SKM-1 treated with dmso at 0.1 percent for 144 hours (cell line): Measurements from ENCODE around the gene CCDC60.

Source experiments
- DNase-seq: peaks from one replicate; lab custom pipeline; 2025; ENCODE audit not compliant: unreplicated experiment; lab: John Stamatoyannopoulos, UW

Gene CCDC60, protein sequence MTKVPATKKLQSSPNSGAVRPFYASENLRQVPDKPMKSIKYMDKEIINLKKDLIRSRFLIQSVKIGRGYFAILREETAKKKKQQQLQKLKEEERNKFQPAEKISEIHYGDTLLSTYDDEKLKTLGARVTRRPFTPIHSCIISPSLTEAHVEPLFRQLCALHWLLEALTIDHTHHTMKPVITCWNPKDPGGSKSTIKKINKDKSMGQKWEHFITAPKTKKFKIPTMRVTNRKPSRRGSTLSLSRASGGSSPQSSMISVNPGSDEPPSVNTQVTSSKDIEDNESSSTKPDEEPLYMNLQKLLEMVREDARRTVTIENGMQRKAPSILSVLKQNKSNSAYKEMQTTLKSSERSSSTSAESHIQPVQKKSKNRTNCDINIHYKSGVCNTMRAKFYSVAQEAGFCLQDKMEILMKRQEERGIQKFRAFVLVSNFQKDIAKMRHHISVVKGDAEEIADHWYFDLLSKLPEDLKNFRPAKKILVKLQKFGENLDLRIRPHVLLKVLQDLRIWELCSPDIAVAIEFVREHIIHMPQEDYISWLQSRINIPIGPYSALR

DNA sequence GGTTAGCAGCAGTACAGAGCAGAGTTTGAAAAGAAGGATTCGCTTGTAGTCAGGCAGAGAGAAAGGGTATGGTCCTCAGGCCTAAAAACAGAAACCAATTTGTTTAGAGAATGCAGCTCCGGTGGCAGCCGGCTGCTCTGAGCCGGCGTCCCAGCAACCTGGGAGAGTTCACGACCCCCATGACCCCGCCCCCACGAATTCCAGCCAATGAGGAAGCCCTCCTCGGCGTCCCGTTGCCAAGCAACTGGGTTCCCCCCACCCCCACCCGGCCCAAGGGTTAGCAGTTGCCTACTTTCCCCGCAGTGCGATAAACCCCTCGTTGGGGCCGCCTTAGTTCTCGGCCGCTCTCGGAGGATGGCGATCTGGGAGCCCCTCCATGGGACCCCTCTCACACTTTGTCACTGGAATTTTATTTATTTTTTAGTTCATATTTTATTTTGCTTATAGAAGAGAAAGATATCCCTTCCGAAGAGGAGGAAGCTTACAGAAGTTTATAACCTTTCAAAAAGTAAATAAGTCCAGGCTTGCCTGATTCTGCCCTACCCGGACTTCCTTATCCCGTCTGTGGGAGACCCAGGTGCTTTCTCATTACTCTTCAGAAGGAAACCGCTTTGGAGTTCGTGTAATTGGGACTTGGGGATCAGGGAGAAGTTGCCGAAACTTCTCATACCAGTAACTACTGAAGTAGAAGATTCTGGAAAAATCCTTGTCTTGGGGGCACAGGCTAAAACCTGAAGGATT, at the start of gene CCDC60:
CCDC60 (plus strand) TSS at position 300 of the 741 bp plus-strand sequence. CDS start 448 bp downstream, outside the sequence.
- no peak for DNase-seq

DNA sequence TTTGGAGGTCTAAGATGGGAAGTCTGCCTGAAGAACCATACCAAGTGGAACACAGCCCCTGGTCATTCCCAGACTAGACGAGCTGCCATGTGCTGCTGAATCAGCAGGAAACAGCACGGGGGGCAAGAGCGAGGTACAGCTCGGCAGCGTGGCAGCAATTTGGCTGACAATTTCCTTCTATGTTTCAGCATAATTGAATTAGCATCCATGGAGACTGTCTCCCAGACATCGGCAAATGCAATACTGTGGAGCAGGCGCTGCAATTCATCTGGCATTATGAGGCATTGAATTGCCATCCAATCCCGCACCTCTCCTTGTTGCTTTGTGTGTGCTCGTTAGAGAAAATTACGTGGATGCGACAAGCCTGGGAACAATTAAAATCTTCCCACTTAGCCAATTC, 46.0 kb upstream of the CCDC60 start:
- no peak for DNase-seq

DNA sequence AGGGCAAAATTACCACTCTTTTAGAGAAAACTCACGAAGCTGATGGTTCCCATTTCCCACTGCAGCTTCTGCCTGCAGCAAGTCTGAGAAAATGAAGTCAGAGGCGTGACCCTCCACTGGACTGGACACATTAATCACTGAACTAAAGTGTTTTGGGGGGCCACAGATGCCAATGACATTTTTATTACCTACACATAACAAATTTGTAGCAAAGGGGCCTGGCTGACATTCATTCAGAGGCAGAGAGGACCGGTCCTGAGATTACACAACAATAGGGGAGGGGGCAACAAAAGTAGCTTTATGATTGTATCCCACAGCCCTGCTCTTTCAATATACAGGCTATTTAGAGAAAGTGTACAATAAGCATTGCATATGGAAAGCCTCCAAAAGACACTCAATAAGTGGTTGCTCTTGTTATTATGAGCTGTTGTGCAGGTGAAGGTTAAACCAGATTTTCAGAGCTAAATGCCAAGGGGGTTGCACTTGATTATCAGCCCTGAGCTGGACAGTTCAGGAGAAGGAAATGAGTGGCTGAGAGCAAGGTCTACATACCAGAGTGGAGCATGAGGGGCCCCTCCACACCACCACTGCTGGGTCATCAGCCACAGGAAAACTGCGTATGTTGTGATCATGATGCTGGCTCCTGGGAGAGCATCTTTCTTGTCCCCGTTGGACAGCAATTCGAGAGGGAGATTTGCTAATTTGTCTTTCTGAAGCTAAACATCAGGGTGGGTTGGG, 41.5 kb upstream of the CCDC60 start:
- DNase-seq = no peak

DNA sequence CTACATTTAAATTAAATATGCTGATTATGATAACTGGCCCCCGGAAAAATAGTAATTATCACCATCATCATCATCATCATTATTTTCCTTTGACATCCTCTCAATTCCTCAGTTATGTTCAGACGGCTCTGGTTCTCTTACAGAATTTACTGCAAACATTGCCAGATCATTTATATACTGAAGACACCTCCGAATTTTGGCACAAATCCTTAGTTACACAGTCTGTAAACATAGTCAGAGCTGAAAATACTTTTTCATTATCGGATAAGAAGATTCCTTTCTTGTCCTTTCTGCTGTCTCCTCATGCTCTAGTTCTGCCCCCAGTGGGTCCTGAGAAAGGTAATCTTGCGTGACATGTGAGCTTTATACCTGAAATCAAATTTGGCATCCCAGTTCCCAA, 40.3 kb upstream of the CCDC60 start:
- DNase-seq = no peak

DNA sequence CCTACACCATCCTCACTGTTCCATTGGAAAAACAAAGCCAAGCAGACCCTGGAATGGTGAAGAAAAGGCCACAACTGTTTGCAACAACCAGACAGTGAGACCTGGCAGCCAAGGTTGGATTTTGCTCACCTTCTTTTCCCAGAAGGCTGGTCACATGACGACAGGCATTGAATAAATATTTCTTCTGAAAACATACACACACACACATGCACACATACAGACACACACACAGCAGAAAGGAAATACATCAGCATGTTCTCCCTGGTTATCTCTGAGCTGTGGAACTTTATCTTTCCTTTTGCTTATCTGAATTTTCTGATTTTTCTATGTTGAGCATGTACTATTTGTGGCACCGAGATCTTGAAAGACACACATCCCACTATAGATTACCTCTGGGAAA, 38.0 kb upstream of the CCDC60 start:
- DNase-seq = no peak

DNA sequence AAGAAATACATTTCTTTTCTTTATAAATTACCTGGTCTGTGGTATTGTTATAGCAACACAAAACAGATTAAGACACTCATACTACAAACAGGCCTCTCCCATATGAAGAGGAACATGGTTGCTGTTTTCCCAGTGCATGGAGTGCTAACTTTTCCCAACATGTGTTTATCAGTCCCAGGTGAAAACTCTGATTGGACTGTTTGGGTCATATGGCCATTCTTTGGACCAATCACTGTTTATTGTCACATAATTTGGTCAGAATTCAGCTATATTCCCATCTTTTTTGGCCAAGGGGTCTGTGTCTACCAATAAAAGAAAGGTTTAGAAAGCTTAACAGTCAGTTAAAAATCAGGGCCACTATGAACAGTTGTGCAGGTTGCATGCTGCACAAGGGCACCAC, 35.4 kb upstream of the CCDC60 start:
- no peak for DNase-seq

DNA sequence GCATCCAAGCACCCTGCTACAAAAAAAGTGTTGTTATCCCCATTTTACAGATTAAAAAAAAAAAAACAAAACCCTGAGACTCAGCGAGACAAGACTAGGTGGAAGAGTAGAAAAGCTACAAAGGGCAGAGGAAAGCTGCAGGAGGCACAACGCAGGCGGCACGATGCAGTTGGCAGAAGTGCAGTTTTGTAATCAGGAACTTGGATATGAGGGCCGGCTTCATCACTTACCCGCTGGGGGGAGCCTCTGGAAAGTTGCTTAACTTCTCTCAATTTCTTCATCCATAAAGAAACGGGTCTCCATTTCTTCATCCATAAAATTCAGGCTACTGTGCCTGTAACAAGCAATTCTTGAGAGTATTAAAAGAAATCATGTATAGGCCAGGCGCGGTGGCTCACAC, 33.1 kb upstream of the CCDC60 start:
- DNase-seq = no peak

DNA sequence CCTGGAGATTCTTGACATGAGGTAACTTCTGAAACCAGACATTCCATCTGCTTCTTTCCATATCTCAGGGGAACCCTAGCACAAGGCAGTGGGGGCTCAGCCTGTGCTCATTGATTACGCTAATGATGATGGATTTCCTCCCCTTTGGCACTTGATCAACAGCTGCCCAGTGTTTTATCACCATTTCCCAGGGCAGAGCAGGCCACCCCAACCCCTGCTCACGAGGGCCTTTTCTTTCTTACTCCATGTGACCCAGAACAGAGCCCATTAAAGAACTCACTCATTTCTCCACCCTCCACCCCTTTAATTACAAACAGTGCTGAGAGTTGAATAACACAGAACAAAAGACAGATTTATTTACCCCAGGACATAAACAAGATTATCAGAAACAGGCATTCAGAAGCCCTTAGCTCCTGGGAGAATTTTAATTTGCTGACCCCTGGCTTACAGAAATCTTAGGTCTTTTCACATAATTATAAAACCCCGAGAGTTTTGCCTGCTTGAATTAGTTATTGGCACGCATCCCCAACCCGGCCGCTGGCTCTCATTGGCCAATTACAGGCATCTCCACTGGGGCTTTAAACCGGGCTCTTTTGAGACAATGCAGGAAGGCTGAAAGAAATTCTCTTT, 32.0 kb upstream of the CCDC60 start:
- no peak for DNase-seq

DNA sequence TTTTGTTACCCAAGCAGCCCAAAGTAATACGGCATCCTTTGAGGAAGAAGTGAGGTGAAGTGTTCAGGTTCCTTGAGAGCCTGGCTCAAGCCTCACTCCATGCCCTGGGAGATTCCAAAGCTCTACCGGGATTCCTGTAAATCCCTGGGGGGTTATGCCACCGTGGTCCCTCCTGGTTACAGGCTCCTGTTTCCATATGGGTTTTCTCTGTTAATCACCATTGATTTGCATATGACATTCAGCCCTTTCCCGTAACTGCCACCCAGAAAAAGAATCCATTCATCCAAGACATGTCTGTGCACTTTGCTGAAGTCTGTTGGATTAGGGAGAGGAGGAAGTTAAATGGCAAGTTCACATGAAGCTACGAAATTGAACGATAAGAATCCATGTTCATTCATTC, 27.9 kb upstream of the CCDC60 start:
- no peak for DNase-seq

DNA sequence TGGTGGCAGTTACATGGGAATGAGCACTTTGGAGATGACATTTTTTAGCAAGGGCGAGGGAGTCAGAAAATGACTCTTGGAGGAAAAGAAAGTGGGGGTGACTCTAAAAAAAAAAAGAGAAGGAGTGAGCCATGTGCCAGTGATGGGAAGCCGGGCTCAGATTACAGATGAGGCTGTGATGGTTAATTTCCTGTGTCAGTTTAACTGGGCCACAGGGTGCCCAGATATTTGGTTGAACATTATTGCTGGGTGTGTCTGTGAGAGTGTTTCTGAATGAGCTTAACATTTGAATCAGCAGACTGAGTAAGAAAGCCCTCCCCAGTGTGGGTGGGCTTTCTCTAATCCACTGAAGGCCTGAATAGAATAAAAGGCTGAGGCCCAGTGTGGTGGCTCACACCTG, 26.8 kb upstream of the CCDC60 start:
- no peak for DNase-seq

DNA sequence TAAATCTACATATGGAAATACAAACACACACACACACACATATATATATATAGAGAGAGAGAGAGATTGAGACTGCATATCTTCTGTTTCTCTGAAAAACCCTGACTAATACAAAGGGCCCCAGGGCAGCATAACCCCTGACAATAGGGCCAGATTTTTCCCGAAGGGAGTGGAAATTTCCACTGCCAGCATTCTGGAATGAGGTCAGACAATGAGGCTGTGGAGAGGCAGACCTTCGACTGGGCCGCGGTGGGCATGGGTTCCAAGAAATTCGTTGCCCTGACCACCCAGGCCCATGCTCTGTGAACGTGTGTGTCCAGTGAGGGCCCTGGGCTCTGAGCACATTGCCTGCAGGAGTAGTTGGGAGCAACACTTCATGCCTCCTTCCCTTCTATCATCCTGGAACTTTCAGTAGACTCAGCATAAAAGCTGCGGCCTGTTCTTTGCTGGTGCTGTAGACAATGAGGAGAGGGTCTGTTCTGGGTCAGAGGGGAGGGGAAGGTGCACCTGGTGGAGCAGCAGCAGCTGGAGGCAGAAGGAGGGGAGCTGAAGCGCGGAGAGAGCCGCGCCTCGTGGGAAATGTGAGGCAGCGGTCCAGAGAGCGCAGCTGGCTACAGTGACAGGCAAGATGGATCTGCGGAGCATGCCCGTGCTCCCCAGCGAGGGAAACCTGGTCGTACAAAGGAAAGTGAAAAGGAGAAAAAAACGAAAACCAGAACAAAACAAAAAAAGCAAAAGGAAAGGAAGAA, 25.6 kb upstream of the CCDC60 start:
- DNase-seq = no peak

DNA sequence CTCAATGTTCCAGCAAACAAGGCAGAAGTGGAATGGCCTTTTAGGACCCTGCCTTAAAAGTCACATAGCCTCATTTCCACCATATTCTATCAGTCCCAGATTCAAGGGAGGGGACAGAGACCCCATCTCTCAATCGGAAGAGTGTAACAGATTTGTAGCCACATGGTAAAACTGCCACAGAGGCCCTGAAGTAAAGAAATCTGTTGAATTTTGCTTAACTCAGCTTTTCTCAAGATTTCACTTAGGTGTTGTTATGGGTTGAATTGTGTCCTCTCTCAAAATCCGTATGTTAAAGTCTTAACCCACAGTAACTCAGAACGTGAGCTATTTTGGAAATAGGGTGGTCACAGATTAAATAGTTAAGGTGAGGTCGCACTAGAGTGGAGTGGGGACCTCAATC, 22.7 kb upstream of the CCDC60 start:
- no peak for DNase-seq

DNA sequence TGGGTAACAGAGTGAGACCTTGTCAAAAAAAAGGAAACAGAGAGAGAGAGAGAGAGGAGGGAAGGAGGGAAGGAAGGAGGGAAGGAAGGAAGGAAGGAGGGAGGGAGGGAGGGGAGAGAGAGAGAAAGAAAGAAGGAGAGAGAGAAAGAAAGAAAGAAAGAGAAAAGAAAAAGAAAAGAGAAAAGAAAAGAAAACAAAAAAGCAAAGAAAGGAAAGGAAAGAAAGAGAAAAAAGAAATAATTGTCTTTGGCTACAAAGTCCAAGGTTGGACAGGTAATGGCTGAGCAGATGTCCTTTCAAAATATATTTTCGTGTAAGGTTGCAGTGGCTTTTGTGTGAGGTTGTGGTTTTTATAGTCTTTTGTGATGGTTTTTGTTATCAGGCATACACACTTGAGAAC, 21.6 kb upstream of the CCDC60 start:
- DNase-seq = no peak

DNA sequence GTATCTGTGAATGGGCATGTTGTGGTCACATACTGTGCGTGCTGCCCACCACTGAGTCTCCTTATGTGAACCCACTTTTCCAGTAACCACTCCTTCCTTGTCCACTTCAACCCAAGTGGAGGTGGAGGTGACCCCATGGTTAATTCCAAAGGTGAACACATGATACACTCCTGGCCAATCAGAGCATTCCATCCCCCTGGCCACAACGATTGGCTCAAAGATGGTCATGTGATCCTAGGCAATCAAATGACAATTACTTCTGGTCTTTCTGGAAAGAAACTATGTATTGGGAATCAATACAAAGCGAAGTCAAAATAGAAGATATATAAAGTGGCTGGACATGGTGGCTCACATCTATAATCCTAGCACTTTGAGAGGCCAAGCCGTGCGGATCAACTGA, 20.2 kb upstream of the CCDC60 start:
- no peak for DNase-seq

DNA sequence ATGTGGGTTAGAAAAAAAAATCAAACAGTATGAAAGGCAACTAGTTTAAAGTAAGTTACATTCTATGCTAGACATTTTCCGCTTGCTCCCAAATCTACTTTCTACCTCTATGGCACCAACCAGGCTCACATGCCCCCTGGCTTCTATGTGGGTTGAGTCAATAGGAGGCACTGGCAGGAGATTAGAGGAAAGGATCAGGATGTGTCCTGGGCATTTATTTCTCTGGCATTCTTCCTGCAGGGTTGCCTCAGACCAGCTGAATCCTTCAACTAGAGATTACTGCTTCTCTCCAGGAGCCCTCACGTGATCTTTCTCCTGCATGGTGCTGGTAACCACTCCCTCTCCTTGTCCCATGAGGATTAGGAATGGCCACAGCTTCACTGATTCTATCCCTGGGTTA, 14.9 kb upstream of the CCDC60 start:
- DNase-seq = no peak

DNA sequence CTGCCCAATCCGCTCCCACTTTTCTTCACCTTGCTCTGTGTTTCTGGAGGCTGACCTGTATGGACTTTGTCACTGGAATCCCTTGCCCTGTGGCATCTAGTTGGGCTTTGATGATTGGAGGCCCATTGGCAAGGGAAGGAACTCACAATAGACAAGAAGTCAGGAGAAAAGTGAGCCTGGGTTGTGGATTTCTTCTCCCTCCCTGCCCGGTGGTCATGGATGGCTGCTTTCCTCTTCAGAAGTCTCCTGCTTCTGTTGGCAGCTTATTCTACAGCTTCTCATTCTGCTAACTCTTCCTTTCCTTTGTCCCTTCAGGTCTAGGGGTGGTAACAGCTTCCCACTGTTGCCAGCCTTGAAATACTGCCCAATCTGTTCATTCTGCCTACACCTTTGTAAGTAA, 13.9 kb upstream of the CCDC60 start:
- no peak for DNase-seq

DNA sequence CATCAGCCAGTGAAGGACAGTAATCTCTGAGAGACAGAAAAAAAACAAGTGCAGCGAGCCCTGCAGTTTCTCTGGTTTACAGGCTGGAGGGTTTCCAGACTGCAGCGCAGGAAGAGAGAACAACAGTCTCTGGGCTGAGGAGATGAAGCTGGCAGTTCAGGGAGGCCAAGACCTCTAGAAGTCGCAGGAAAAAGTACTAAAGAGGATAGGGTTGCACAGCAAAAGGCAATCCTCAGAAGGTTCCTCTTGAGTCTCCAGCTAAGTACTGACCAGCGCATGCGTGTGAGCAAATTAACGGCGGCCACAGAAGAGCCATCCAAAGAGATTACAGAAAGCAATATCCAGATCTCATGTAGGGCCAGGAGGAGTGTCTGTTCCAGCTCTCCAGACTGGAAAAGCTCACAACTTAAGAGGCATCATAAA, 12.2 kb upstream of the CCDC60 start:
- no peak for DNase-seq

DNA sequence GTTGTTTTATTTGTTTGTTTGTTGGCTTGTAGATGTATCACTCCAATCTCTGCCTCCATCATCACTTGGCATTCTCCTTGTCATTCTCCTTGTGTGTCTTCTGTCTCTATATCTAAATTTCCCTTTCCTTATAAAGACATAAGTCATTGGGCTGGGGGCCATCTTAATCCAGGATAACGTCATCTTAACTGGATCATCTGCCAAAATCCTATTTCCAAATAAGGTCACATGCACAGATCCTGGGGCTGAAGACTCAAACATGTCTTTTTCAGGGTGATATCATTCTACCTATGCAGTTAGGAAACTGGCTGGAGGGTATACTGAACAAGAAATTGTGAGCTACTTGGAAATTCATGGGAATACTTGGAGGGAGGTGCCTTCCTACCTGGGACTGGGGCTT, 8.7 kb upstream of the CCDC60 start:
- DNase-seq = no peak

DNA sequence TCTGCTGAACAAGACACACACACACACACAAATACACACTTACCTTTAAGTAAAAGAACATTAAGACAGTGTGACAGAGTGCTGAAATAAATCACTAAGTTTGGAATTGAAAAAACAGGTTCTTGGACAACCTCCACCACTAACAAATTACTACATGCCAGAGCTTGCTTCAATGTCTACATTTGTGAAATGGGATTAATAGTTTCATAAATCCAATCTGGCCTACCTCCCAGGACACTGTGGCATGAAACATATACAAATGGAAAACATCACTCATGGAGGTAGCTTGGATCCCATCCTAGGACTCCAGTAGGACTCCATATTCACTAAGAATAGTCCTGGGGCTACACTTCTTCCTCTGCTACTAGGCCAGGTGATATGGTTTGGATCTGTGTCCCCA, 8.2 kb upstream of the CCDC60 start:
- DNase-seq = no peak

DNA sequence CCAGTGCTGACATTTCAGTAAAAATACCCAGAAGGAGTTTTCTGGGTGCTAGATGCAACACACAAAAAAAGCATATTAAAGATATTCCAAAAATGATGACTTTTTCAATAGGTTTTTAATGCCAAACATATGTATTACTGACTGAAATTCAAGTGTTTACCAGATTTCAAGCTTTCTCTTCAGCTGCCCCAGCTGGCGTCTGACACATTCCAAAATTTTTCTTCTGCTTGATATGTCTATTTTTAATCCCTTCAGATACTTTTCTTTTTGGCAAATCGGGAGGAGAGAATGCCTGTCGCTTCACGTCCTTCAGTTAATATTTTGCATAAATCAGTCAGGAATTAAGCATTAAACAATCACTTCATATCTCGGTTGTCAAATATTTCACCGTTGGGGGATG, 7.1 kb upstream of the CCDC60 start:
- no peak for DNase-seq
